SK-N-MC (cell line): ENCODE data around the gene RBM47.
"Not testable (repeated sequence)": the region's sequence is repeated elsewhere in the genome, so short reads cannot be mapped to it uniquely, and the experiment has no call there.

ENCODE experiments used
- DNase-seq: peaks from one replicate; pipeline ENCODE4 v3.0.0-alpha.2; 2011; ENCODE audit warnings: low read depth, low spot score
- H3K27ac ChIP-seq: fragments of 200-600 bp; sonication (generic); 2 replicates; pipeline ENCODE4 v1.5.1; 2016; ENCODE audit warnings: mixed run types
- H3K36me3 ChIP-seq: fragments of 200-600 bp; sonication (generic); 2 replicates; pipeline ENCODE4 v1.6.1; 2017; ENCODE audit warnings: antibody characterized with exemption, low read length, mixed read lengths; ENCODE audit not compliant: insufficient read depth
- H3K4me3 ChIP-seq: fragments of 200-600 bp; sonication (generic); 2 replicates; pipeline ENCODE4 v1.5.1; 2016
- H3K9ac ChIP-seq: fragments of 200-600 bp; sonication (generic); 2 replicates; pipeline ENCODE4 v1.8.0; 2017; ENCODE audit warnings: mixed run types, mixed read lengths; ENCODE audit not compliant: insufficient read length
- H3K9me3 ChIP-seq: fragments of 200-600 bp; sonication (generic); 2 replicates; pipeline ENCODE4 v1.6.1; 2017; ENCODE audit warnings: low read depth, mild to moderate bottlenecking, antibody characterized with exemption, low read length, moderate library complexity, mixed read lengths
- EZH2 ChIP-seq: fragments of 200-600 bp; sonication (generic); IDR thresholded peaks from one replicate; pipeline ENCODE4 v1.6.1; 2017; ENCODE audit warnings: antibody characterized with exemption
- FOXP2 ChIP-seq: optimal IDR thresholded peaks from 2 replicates; pipeline ENCODE3; 2011; ENCODE audit warnings: mild to moderate bottlenecking, moderate library complexity; ENCODE audit not compliant: insufficient read depth; ENCODE audit errors: extremely low read length, control extremely low read depth
- POLR2AphosphoS5 ChIP-seq: IDR thresholded peaks from 2 replicates; pipeline ENCODE4 v1.6.1; 2012; ENCODE audit warnings: mild to moderate bottlenecking, low read depth, low read length, borderline replicate concordance

The RBM47 gene

GRCh38 chr4:40401096-40401495, 228.6 kb downstream of the RBM47 start:
- no peak overlapping the region for H3K4me3 ChIP-seq
- no peak overlapping the region for H3K27ac ChIP-seq
- no peaks in the 10 kb centered on the region for H3K36me3 ChIP-seq
- DNase-seq: no peak
- TF ChIP-seq FOXP2: no peak
- H3K9me3 ChIP-seq: no peaks in the 10 kb centered on the region
- H3K9ac ChIP-seq: no peak overlapping the region

- DNase-seq: no peak
- no peaks in the 10 kb centered on the region for H3K9me3 ChIP-seq
- H3K36me3 ChIP-seq: no peaks in the 10 kb centered on the region
- H3K9ac ChIP-seq: no peak overlapping the region
- no peak overlapping the region for H3K27ac ChIP-seq
- no peak overlapping the region for H3K4me3 ChIP-seq
- TF ChIP-seq EZH2 (no peak), FOXP2 (no peak), POLR2AphosphoS5 (no peak)
These were observed 230.1 kb downstream of the RBM47 start for GRCh38 chr4:40399578-40399977.

- DNase-seq: no peak
- Histone ChIP-seq H3K9me3 (no peaks in the 10 kb centered on the region), H3K27ac (no peak overlapping the region), H3K4me3 (no peak overlapping the region), H3K9ac (no peak overlapping the region), H3K36me3 (no peaks in the 10 kb centered on the region)
- TF ChIP-seq EZH2 (no peak), FOXP2 (no peak), POLR2AphosphoS5 (no peak)
These were observed 233.5 kb downstream of the RBM47 start for GRCh38 chr4:40395908-40396793.

GRCh38 chr4:40395166-40395900, 234.3 kb downstream of the RBM47 start:
- no peak for DNase-seq

GRCh38 chr4:40394236-40394635, 235.4 kb downstream of the RBM47 start:
- H3K9ac ChIP-seq: no peak overlapping the region

More at GRCh38 chr4:40395166-40395900, 234.3 kb downstream of the RBM47 start:
- no peak overlapping the region for H3K4me3 ChIP-seq
- no peak overlapping the region for H3K27ac ChIP-seq
- no peak overlapping the region for H3K9ac ChIP-seq
- TF ChIP-seq FOXP2 (no peak), EZH2 (no peak), POLR2AphosphoS5 (no peak)
- no peaks in the 10 kb centered on the region for H3K9me3 ChIP-seq
- H3K36me3 ChIP-seq: no peaks in the 10 kb centered on the region

GRCh38 chr4:40392241-40392640, 237.4 kb downstream of the RBM47 start:
- H3K9ac ChIP-seq, H3K9me3 ChIP-seq, H3K27ac ChIP-seq, H3K4me3 ChIP-seq, DNase-seq, H3K36me3 ChIP-seq: not testable (repeated sequence)

More at GRCh38 chr4:40394236-40394635, 235.4 kb downstream of the RBM47 start:
- Histone ChIP-seq H3K36me3 (no peaks in the 10 kb centered on the region), H3K4me3 (no peak overlapping the region), H3K9me3 (no peaks in the 10 kb centered on the region), H3K27ac (no peak overlapping the region)
- TF ChIP-seq POLR2AphosphoS5 (no peak), EZH2 (no peak), FOXP2 (no peak)
- DNase-seq: no peak

- DNase-seq: no peak
- TF ChIP-seq POLR2AphosphoS5: no peak
- no peak for TF ChIP-seq EZH2
- TF ChIP-seq FOXP2: no peak
- Histone ChIP-seq H3K4me3 (no peak overlapping the region), H3K9ac (no peak overlapping the region), H3K36me3 (no peaks in the 10 kb centered on the region), H3K9me3 (no peaks in the 10 kb centered on the region), H3K27ac (no peak overlapping the region)
These were observed 239.7 kb downstream of the RBM47 start for GRCh38 chr4:40389986-40390385.

- Histone ChIP-seq H3K9ac (no peak overlapping the region), H3K27ac (no peak overlapping the region), H3K4me3 (no peak overlapping the region), H3K36me3 (no peaks in the 10 kb centered on the region), H3K9me3 (no peaks in the 10 kb centered on the region)
- DNase-seq: no peak
- no peak for TF ChIP-seq EZH2
- no peak for TF ChIP-seq FOXP2
- no peak for TF ChIP-seq POLR2AphosphoS5
These were observed 241.4 kb downstream of the RBM47 start for GRCh38 chr4:40388239-40388638.
